IMR-90 (cell line): ENCODE data around the gene CCT3. TPM values are rescaled to one million over a fixed set of nuclear protein-coding genes. Genes with fewer than 3 reads are reported as not detected.

Experiments
- ATAC-seq: fragments of 200-7000 bp; cut with Tn5 transposase; 2 replicates; pipeline ENCODE4 v1.9.1; 2020; ENCODE audit warnings: low read depth, mild to moderate bottlenecking, moderate library complexity
- BruUV-seq: library from RNA; stranded (reverse); fragments of 400-500 nt; replicated peaks from 2 replicates; lab custom pipeline; 2021; lab: Mats Ljungman, UMichigan
- CTCF ChIA-PET: fragments of 300-600 bp; formaldehyde crosslinking; extraction: SDS; loops from one replicate; lab custom pipeline; 2021; ENCODE audit warnings: antibody characterized with exemption; lab: Yijun Ruan, JAX
- POLR2A ChIA-PET: fragments of 300-600 bp; sonication (Branson Sonifier 250); formaldehyde crosslinking; loops from one replicate; lab custom pipeline; 2022; ENCODE audit warnings: antibody characterized with exemption; ENCODE audit not compliant: unreplicated experiment; lab: Charles Lee
- DNase-seq: peaks from one replicate; pipeline ENCODE4 v3.0.0; 2013
- H2AFZ ChIP-seq: replicated peaks from 2 replicates; pipeline ENCODE3; 2013; ENCODE audit warnings: low read length, mild to moderate bottlenecking; ENCODE audit not compliant: poor library complexity
- H2AK5ac ChIP-seq: 2 replicates; pipeline ENCODE4 v1.6.1; 2013; ENCODE audit warnings: low read depth, low read length, inconsistent platforms
- H2AK9ac ChIP-seq: replicated peaks from 2 replicates; pipeline ENCODE3; 2013; ENCODE audit warnings: mild to moderate bottlenecking, low read depth, low read length, moderate library complexity; ENCODE audit not compliant: poor library complexity
- H2BK120ac ChIP-seq: 2 replicates; pipeline ENCODE4 v1.6.1; 2013; ENCODE audit warnings: low read depth, low read length, inconsistent platforms
- H2BK15ac ChIP-seq: 3 replicates; pipeline ENCODE4 v1.6.1; 2013; ENCODE audit warnings: low read depth, low read length, inconsistent platforms
- H2BK20ac ChIP-seq: 2 replicates; pipeline ENCODE4 v1.6.1; 2013; ENCODE audit warnings: low read depth, mild to moderate bottlenecking, inconsistent platforms, low read length, moderate library complexity
- H2BK5ac ChIP-seq: 2 replicates; pipeline ENCODE4 v1.6.1; 2013; ENCODE audit warnings: mild to moderate bottlenecking, low read depth, low read length, inconsistent platforms; ENCODE audit not compliant: poor library complexity, severe bottlenecking
- H3K14ac ChIP-seq: replicated peaks from 2 replicates; pipeline ENCODE4 v1.6.1; 2013; ENCODE audit warnings: low read depth, low read length, inconsistent platforms
- H3K18ac ChIP-seq: 2 replicates; pipeline ENCODE4 v1.6.1; 2013; ENCODE audit warnings: low read depth, low read length, control low read depth
- H3K23ac ChIP-seq: 2 replicates; pipeline ENCODE4 v1.6.1; 2013; ENCODE audit warnings: low read depth, low read length, inconsistent platforms
- H3K27ac ChIP-seq: 2 replicates; pipeline ENCODE4 v1.5.1; 2013; ENCODE audit warnings: mild to moderate bottlenecking, control low read depth, low read length; ENCODE audit not compliant: insufficient read depth
- H3K27me3 ChIP-seq: 2 replicates; pipeline ENCODE4 v1.6.1; 2013; ENCODE audit warnings: low read length; ENCODE audit not compliant: control insufficient read depth, insufficient read depth
- H3K36me3 ChIP-seq: 2 replicates; pipeline ENCODE4 v1.6.1; 2013; ENCODE audit warnings: low read length, mixed read lengths; ENCODE audit not compliant: control insufficient read depth, insufficient read depth
- H3K4ac ChIP-seq: 2 replicates; pipeline ENCODE4 v1.6.1; 2013; ENCODE audit warnings: low read depth, low read length, inconsistent platforms
- H3K4me1 ChIP-seq: 2 replicates; pipeline ENCODE4 v1.6.1; 2013; ENCODE audit warnings: low read length, mixed read lengths; ENCODE audit not compliant: control insufficient read depth, insufficient read depth
- H3K4me2 ChIP-seq: 2 replicates; pipeline ENCODE4 v1.6.1; 2013; ENCODE audit warnings: low read depth, mild to moderate bottlenecking, control low read depth, low read length, moderate library complexity
- H3K4me3 ChIP-seq: 2 replicates; pipeline ENCODE4 v1.5.1; 2013; ENCODE audit warnings: low read depth, mild to moderate bottlenecking, control low read depth, low read length, moderate library complexity; ENCODE audit not compliant: insufficient read depth
- H3K56ac ChIP-seq: 2 replicates; pipeline ENCODE4 v1.6.1; 2013; ENCODE audit warnings: low read length, inconsistent platforms; ENCODE audit not compliant: insufficient read depth; ENCODE audit errors: extremely low read depth
- H3K79me1 ChIP-seq, 2 experiments: 2 replicates each; pipeline ENCODE4 v1.6.1; 2013; ENCODE audit warnings: low read length in 2 of 2, inconsistent platforms in 1 of 2, low read depth in 1 of 2
- H3K9ac ChIP-seq: 2 replicates; pipeline ENCODE4 v1.6.1; 2013; ENCODE audit warnings: low read depth, low read length, control low read depth
- H3K9me1 ChIP-seq: 2 replicates; pipeline ENCODE4 v1.6.1; 2013; ENCODE audit warnings: low read length, inconsistent platforms; ENCODE audit not compliant: insufficient read depth
- H3K9me3 ChIP-seq: 2 replicates; pipeline ENCODE4 v1.6.1; 2013; ENCODE audit warnings: low read length; ENCODE audit not compliant: control insufficient read depth, insufficient read depth
- H4K20me1 ChIP-seq: 2 replicates; pipeline ENCODE4 v1.6.1; 2013; ENCODE audit warnings: low read length, inconsistent platforms; ENCODE audit not compliant: insufficient read depth
- H4K5ac ChIP-seq: 2 replicates; pipeline ENCODE4 v1.6.1; 2013; ENCODE audit warnings: mild to moderate bottlenecking, low read depth, low read length, control low read depth
- H4K8ac ChIP-seq, 2 experiments: 2 replicates each; pipeline ENCODE4 v1.6.1; 2013; ENCODE audit warnings: low read depth in 2 of 2, low read length in 2 of 2, control low read depth in 1 of 2, inconsistent platforms in 1 of 2
- H4K91ac ChIP-seq: 2 replicates; pipeline ENCODE4 v1.6.1; 2013; ENCODE audit warnings: low read depth, low read length, inconsistent platforms; ENCODE audit not compliant: insufficient read depth
- CHD1 ChIP-seq: IDR thresholded peaks from 2 replicates; pipeline ENCODE4 v1.6.1; 2012; ENCODE audit warnings: low read depth, low read length, improper control_type of control experiment
- MXI1 ChIP-seq: IDR thresholded peaks from 2 replicates; pipeline ENCODE4 v1.6.1; 2012; ENCODE audit warnings: low read depth, mild to moderate bottlenecking, low read length, moderate library complexity, borderline replicate concordance
- USF2 ChIP-seq: fragments of 150-350 bp; IDR thresholded peaks from 2 replicates; pipeline ENCODE4 v1.6.1; 2017; ENCODE audit warnings: mild to moderate bottlenecking, antibody characterized with exemption, low read length, low read depth
- WGBS, 2 experiments: methylation state at CpG; one replicate each; pipeline versions ENCODE4 v1.1.5 to v1.1.7; 2013; ENCODE audit warnings: missing lambda C conversion rate in 2 of 2; ENCODE audit not compliant: insufficient read length in 1 of 2; ENCODE audit errors: extremely low coverage in 2 of 2; 5-methylcytosine and 5-hydroxymethylcytosine counted together
- dilution Hi-C: fragments of 300-500 bp; cut with HindIII; formaldehyde crosslinking; loops from one replicate; pipeline ENCODE4 v1.14.3; 2018; ENCODE audit warnings: low sequenced_read_pairs; ENCODE audit not compliant: unreplicated experiment
- in situ Hi-C: fragments of 300-500 bp; cut with MboI; formaldehyde crosslinking; loops from 3 replicates; pipeline ENCODE4 v1.14.3; 2019; ENCODE audit warnings: low sequenced_read_pairs, inconsistent platforms, mixed read lengths
- intact Hi-C: fragments of 100-400 bp; cut with micrococcal nuclease; formaldehyde crosslinking; loops from 2 replicates; pipeline ENCODE4 v1.10.0; 2022
- polyA plus RNA-seq, 3 experiments: library from polyadenylated mRNA; depleted of rRNA; stranded (reverse); fragments of >200 nt; gene quantifications; 2 replicates each; pipeline ENCODE4 v1.2.3, GENCODE V29; 2012; ENCODE audit warnings: low replicate concordance in 1 of 3
- total RNA-seq: library from RNA; depleted of rRNA; stranded (reverse); fragments of >200 nt; gene quantifications from 2 replicates; pipeline ENCODE4 v1.2.3, GENCODE V29; 2012

Gene CCT3
- total and polyA plus RNA-seq, 2 of the 4 experiments (the other 2 are of a cell fraction), result 313 to 595 TPM

- Histone ChIP-seq H3K18ac (no peak overlapping the region), H4K91ac (no peak overlapping the region), H2AK9ac (no peak overlapping the region), H4K8ac (no peak overlapping the region), H3K27ac (no peak overlapping the region), H3K79me1 (no peaks in the 10 kb centered on the region), H4K5ac (no peak overlapping the region), H3K27me3 (peaks cover 46% of the 10 kb centered on the region), H2BK120ac (no peak overlapping the region), H3K4me1 (0 out of 2 replicates have a peak, but pooled peaks cover 2% of the 10 kb centered on the region), H3K9me3 (no peaks in the 10 kb centered on the region), H3K4ac (no peak overlapping the region), H3K23ac (no peak overlapping the region), H2AFZ (no peak overlapping the region), H2BK15ac (no peak overlapping the region), H4K20me1 (no peaks in the 10 kb centered on the region), H3K36me3 (no peaks in the 10 kb centered on the region), H3K56ac (no peak overlapping the region), H2BK5ac (no peak overlapping the region), H3K4me3 (no peak overlapping the region), H2AK5ac (no peak overlapping the region), H3K4me2 (no peak overlapping the region), H2BK20ac (no peak overlapping the region), H3K9me1 (0 out of 2 replicates have a peak, but pooled peaks cover 4% of the 10 kb centered on the region), H3K14ac (no peak overlapping the region), H3K9ac (no peak overlapping the region)
- ATAC-seq (peak; percentile 59; the same call in 1 of the 2 replicates), DNase-seq (peak; percentile 73)
- WGBS, 2 experiments, result 40% methylated on average over 1 of the region's 4 CpGs; no CpG with 5 or more reads in 1 of the 2 experiments
- no peak for TF ChIP-seq CHD1
- TF ChIP-seq MXI1, result no peak
- TF ChIP-seq USF2, result peak; percentile 36; the same call in 1 of the 2 replicates
- intact Hi-C loops, result no loop called here
- ChIA-PET CTCF (no interaction called here), POLR2A (interaction anchor here (0.5 kb wide), 1 partner anchor 9 kb away, joined by 4 read pairs; the partner anchor contains the start of gene CCT3)
- dilution Hi-C loops, result no loop called here
- in situ Hi-C loops, result no loop called here
- BruUV-seq, result no TSS peak
Measured at GRCh38 chr1:156347331-156347730, 9.2 kb upstream of the CCT3 start.
